Activated naive CD8-positive, alpha-beta T cell treated with anti-CD3 and anti-CD28 coated beads, Interleukin-2, amount 50 U/mL, for 24 hours (primary cell): ENCODE data around the gene PTPRN2.

Experiments
- ATAC-seq: fragments of 150-1000 bp; cut with Tn5 transposase; one replicate; pipeline ENCODE4 v1.10.0; 2021
- DNase-seq: peaks from one replicate; pipeline ENCODE4 v3.0.0; 2021
- H3K27ac Mint-ChIP-seq: one replicate; pipeline ENCODE4 v1.8.0; 2021; ENCODE audit warnings: mild to moderate bottlenecking, mixed read lengths
- H3K27me3 Mint-ChIP-seq: one replicate; pipeline ENCODE4 v1.8.0; 2021; ENCODE audit warnings: mixed read lengths
- H3K36me3 Mint-ChIP-seq: one replicate; pipeline ENCODE4 v1.8.0; 2021; ENCODE audit warnings: low read depth, mixed read lengths
- H3K4me1 Mint-ChIP-seq: one replicate; pipeline ENCODE4 v1.8.0; 2021; ENCODE audit warnings: mixed read lengths
- H3K4me3 Mint-ChIP-seq: one replicate; pipeline ENCODE4 v1.8.0; 2021; ENCODE audit warnings: mild to moderate bottlenecking, moderate library complexity, mixed read lengths
- H3K9me3 Mint-ChIP-seq: one replicate; pipeline ENCODE4 v1.8.0; 2021; ENCODE audit warnings: mixed read lengths

Gene PTPRN2

GRCh38 chr7:158609313-158609974 is 21.8 kb upstream of the PTPRN2 start:
- peaks cover 15% of the 10 kb centered on the region for H3K36me3 Mint-ChIP-seq
- ATAC-seq (no peak), DNase-seq (no peak)
- H3K4me1 Mint-ChIP-seq = peaks cover 16% of the 10 kb centered on the region
- no peak overlapping the region for H3K4me3 Mint-ChIP-seq
- no peaks in the 10 kb centered on the region for H3K9me3 Mint-ChIP-seq
- H3K27ac Mint-ChIP-seq = no peak overlapping the region
- H3K27me3 Mint-ChIP-seq = no peaks in the 10 kb centered on the region

GRCh38 chr7:158607563-158607962 is 19.9 kb upstream of the PTPRN2 start:
- H3K4me3 Mint-ChIP-seq = no peak overlapping the region
- peaks cover 15% of the 10 kb centered on the region for H3K36me3 Mint-ChIP-seq
- peaks cover 5% of the 10 kb centered on the region for H3K4me1 Mint-ChIP-seq
- no peaks in the 10 kb centered on the region for H3K27me3 Mint-ChIP-seq
- DNase-seq (no peak), ATAC-seq (no peak)
- no peaks in the 10 kb centered on the region for H3K9me3 Mint-ChIP-seq
- H3K27ac Mint-ChIP-seq = no peak overlapping the region

GRCh38 chr7:158606671-158607424 is 19.2 kb upstream of the PTPRN2 start:
- no peaks in the 10 kb centered on the region for H3K27me3 Mint-ChIP-seq
- H3K4me1 Mint-ChIP-seq = no peaks in the 10 kb centered on the region
- no peak for DNase-seq
- no peak for ATAC-seq
- H3K27ac Mint-ChIP-seq = no peak overlapping the region
- peaks cover 15% of the 10 kb centered on the region for H3K36me3 Mint-ChIP-seq
- H3K9me3 Mint-ChIP-seq = no peaks in the 10 kb centered on the region
- H3K4me3 Mint-ChIP-seq = no peak overlapping the region

GRCh38 chr7:158606129-158606528 is 18.5 kb upstream of the PTPRN2 start:
- Mint-ChIP-seq H3K36me3 (peaks cover 10% of the 10 kb centered on the region), H3K4me1 (no peaks in the 10 kb centered on the region), H3K9me3 (no peaks in the 10 kb centered on the region), H3K27ac (no peak overlapping the region), H3K4me3 (no peak overlapping the region), H3K27me3 (no peaks in the 10 kb centered on the region)
- DNase-seq (no peak), ATAC-seq (no peak)

- DNase-seq (no peak), ATAC-seq (no peak)
- no peaks in the 10 kb centered on the region for H3K9me3 Mint-ChIP-seq
- no peaks in the 10 kb centered on the region for H3K4me1 Mint-ChIP-seq
- H3K4me3 Mint-ChIP-seq = no peak overlapping the region
- no peaks in the 10 kb centered on the region for H3K27me3 Mint-ChIP-seq
- peaks cover 8% of the 10 kb centered on the region for H3K36me3 Mint-ChIP-seq
- no peak overlapping the region for H3K27ac Mint-ChIP-seq
These were observed 16.4 kb upstream of the PTPRN2 start for GRCh38 chr7:158603773-158604755.

- Mint-ChIP-seq H3K4me3 (no peak overlapping the region), H3K27ac (no peak overlapping the region), H3K27me3 (no peaks in the 10 kb centered on the region), H3K36me3 (peaks cover 7% of the 10 kb centered on the region), H3K4me1 (no peaks in the 10 kb centered on the region), H3K9me3 (no peaks in the 10 kb centered on the region)
- ATAC-seq = peak; percentile 63
- DNase-seq = no peak
These were observed 15.5 kb upstream of the PTPRN2 start for GRCh38 chr7:158602905-158603772.

- Mint-ChIP-seq H3K4me1 (no peaks in the 10 kb centered on the region), H3K4me3 (no peak overlapping the region), H3K36me3 (no peaks in the 10 kb centered on the region), H3K9me3 (no peaks in the 10 kb centered on the region), H3K27me3 (no peaks in the 10 kb centered on the region), H3K27ac (no peak overlapping the region)
- DNase-seq (no peak), ATAC-seq (no peak)
These were observed 14.4 kb upstream of the PTPRN2 start for GRCh38 chr7:158602041-158602440.

GRCh38 chr7:158601090-158601489 is 13.5 kb upstream of the PTPRN2 start:
- Mint-ChIP-seq H3K27ac (no peak overlapping the region), H3K4me1 (no peaks in the 10 kb centered on the region), H3K9me3 (no peaks in the 10 kb centered on the region), H3K36me3 (no peaks in the 10 kb centered on the region), H3K27me3 (no peaks in the 10 kb centered on the region), H3K4me3 (no peak overlapping the region)
- ATAC-seq (no peak), DNase-seq (no peak)

GRCh38 chr7:158596745-158597144 is 9.1 kb upstream of the PTPRN2 start:
- no peaks in the 10 kb centered on the region for H3K9me3 Mint-ChIP-seq
- no peak for DNase-seq
- H3K36me3 Mint-ChIP-seq = no peaks in the 10 kb centered on the region
- no peak overlapping the region for H3K27ac Mint-ChIP-seq
- no peaks in the 10 kb centered on the region for H3K27me3 Mint-ChIP-seq
- no peak overlapping the region for H3K4me3 Mint-ChIP-seq
- no peak for ATAC-seq
- H3K4me1 Mint-ChIP-seq = no peaks in the 10 kb centered on the region

- Mint-ChIP-seq H3K27me3 (no peaks in the 10 kb centered on the region), H3K36me3 (no peaks in the 10 kb centered on the region), H3K9me3 (no peaks in the 10 kb centered on the region), H3K4me1 (no peaks in the 10 kb centered on the region), H3K4me3 (no peak overlapping the region), H3K27ac (no peak overlapping the region)
- ATAC-seq = no peak
- DNase-seq = no peak
These were observed 8.7 kb upstream of the PTPRN2 start for GRCh38 chr7:158596309-158596708.

- Mint-ChIP-seq H3K27me3 (peaks cover 1% of the 10 kb centered on the region), H3K4me1 (no peaks in the 10 kb centered on the region), H3K9me3 (no peaks in the 10 kb centered on the region), H3K4me3 (no peak overlapping the region), H3K27ac (no peak overlapping the region), H3K36me3 (no peaks in the 10 kb centered on the region)
- ATAC-seq (peak; percentile 91), DNase-seq (no peak)
These were observed 7.4 kb upstream of the PTPRN2 start for GRCh38 chr7:158595068-158595467.

GRCh38 chr7:158592541-158592940 is 4.9 kb upstream of the PTPRN2 start:
- H3K27ac Mint-ChIP-seq = no peak overlapping the region
- no peaks in the 10 kb centered on the region for H3K9me3 Mint-ChIP-seq
- H3K4me3 Mint-ChIP-seq = no peak overlapping the region
- DNase-seq (no peak), ATAC-seq (no peak)
- H3K4me1 Mint-ChIP-seq = peaks cover 2% of the 10 kb centered on the region
- H3K27me3 Mint-ChIP-seq = peaks cover 12% of the 10 kb centered on the region
- H3K36me3 Mint-ChIP-seq = no peaks in the 10 kb centered on the region

GRCh38 chr7:158591944-158592343 is 4.3 kb upstream of the PTPRN2 start:
- H3K4me3 Mint-ChIP-seq = no peak overlapping the region
- no peak for DNase-seq
- no peak overlapping the region for H3K27ac Mint-ChIP-seq
- no peak for ATAC-seq
- H3K36me3 Mint-ChIP-seq = no peaks in the 10 kb centered on the region
- H3K9me3 Mint-ChIP-seq = no peaks in the 10 kb centered on the region
- H3K4me1 Mint-ChIP-seq = peaks cover 2% of the 10 kb centered on the region
- peaks cover 12% of the 10 kb centered on the region for H3K27me3 Mint-ChIP-seq

- Mint-ChIP-seq H3K4me1 (peaks cover 5% of the 10 kb centered on the region), H3K36me3 (no peaks in the 10 kb centered on the region)
These were observed 2.5 kb upstream of the PTPRN2 start for GRCh38 chr7:158590181-158590530.

More at GRCh38 chr7:158590181-158590530, 2.5 kb upstream of the PTPRN2 start:
- no peak overlapping the region for H3K4me3 Mint-ChIP-seq
- DNase-seq (no peak), ATAC-seq (no peak)
- H3K27ac Mint-ChIP-seq = no peak overlapping the region
- H3K27me3 Mint-ChIP-seq = peaks cover 25% of the 10 kb centered on the region
- H3K9me3 Mint-ChIP-seq = no peaks in the 10 kb centered on the region
